GM06990 (cell line): ENCODE measurements around the gene CXorf58.
A peak's percentile ranks its signal among the peaks of the same experiment; 100 is the strongest.
"Not testable (repeated sequence)": the region's sequence is repeated elsewhere in the genome, so short reads cannot be mapped to it uniquely, and the experiment has no call there.

Source experiments
- DNase-seq: peaks from one replicate; pipeline ENCODE4 v3.0.0-alpha.2; 2011; ENCODE audit not compliant: insufficient read length; ENCODE audit errors: extremely low read depth
- H3K27me3 ChIP-seq: replicated peaks from 2 replicates; pipeline ENCODE4 v1.6.0; 2011; ENCODE audit warnings: low read length; ENCODE audit not compliant: control insufficient read depth, insufficient read depth
- H3K36me3 ChIP-seq: 2 replicates; pipeline ENCODE4 v1.5.1; 2011; ENCODE audit warnings: low read length; ENCODE audit not compliant: control insufficient read depth, insufficient read depth
- H3K4me3 ChIP-seq: replicated peaks from 2 replicates; pipeline ENCODE4 v1.5.1; 2011; ENCODE audit warnings: low read depth, mild to moderate bottlenecking, control low read depth, low read length
- CTCF ChIP-seq: IDR thresholded peaks from 2 replicates; pipeline ENCODE4 v1.5.1; 2011; ENCODE audit warnings: low read length, control low read depth, mild to moderate bottlenecking, inconsistent platforms; ENCODE audit not compliant: insufficient read depth, poor library complexity, severe bottlenecking

The CXorf58 gene

GRCh38 chrX:23907498-23908218 lies at the start of gene CXorf58, which contains the start of gene APOO:
Gene CXorf58, plus strand, starts transcription at chrX:23908006. Its CDS starts 2,297 bp downstream, at chrX:23910303.
Gene APOO, minus strand, starts transcription at chrX:23907938. Its CDS starts 236 bp downstream, at chrX:23907702.
- DNase-seq: peak; percentile 97
- Histone ChIP-seq H3K4me3 (peak within 1 kb of the TSS; percentile 73), H3K27me3 (no peaks in the 10 kb centered on the region), H3K36me3 (no peaks in the 10 kb centered on the region)
- TF ChIP-seq CTCF: peak; percentile 84

GRCh38 chrX:23859238-23859637 lies 48.6 kb upstream of the CXorf58 start:
- not testable (repeated sequence) for H3K36me3 ChIP-seq, H3K4me3 ChIP-seq, H3K27me3 ChIP-seq, DNase-seq

- DNase-seq: peak; percentile 4
- TF ChIP-seq CTCF: no peak
- no peak overlapping the region for H3K4me3 ChIP-seq
- no peaks in the 10 kb centered on the region for H3K27me3 ChIP-seq
- no peaks in the 10 kb centered on the region for H3K36me3 ChIP-seq
These were observed 46.5 kb upstream of the CXorf58 start for GRCh38 chrX:23861215-23861896.

- not testable (repeated sequence) for H3K4me3 ChIP-seq, H3K27me3 ChIP-seq, H3K36me3 ChIP-seq
- DNase-seq: peak; percentile 8
These were observed 45.9 kb upstream of the CXorf58 start for GRCh38 chrX:23861952-23862351.

- no peak for DNase-seq
- no peaks in the 10 kb centered on the region for H3K27me3 ChIP-seq
- H3K4me3 ChIP-seq: no peak overlapping the region
- no peaks in the 10 kb centered on the region for H3K36me3 ChIP-seq
- no peak for TF ChIP-seq CTCF
These were observed 43.0 kb upstream of the CXorf58 start for GRCh38 chrX:23864742-23865326.

GRCh38 chrX:23870041-23870440 lies 37.8 kb upstream of the CXorf58 start:
- no peak overlapping the region for H3K4me3 ChIP-seq
- no peaks in the 10 kb centered on the region for H3K36me3 ChIP-seq
- DNase-seq: no peak
- H3K27me3 ChIP-seq: no peaks in the 10 kb centered on the region
- no peak for TF ChIP-seq CTCF
